Esophagus squamous epithelium (tissue), 5 donors: ENCODE measurements around the gene MBP. TPM values are rescaled to one million over a fixed set of nuclear protein-coding genes. Genes with fewer than 3 reads are reported as not detected.

Experiments
- DNase-seq: peaks from one replicate; lab custom pipeline; 2025; lab: John Stamatoyannopoulos, UW
- H3K27ac ChIP-seq, 4 donors: fragments of 200-600 bp; sonication (generic); one replicate each; pipeline ENCODE4 v1.5.1; 2016 to 2019; ENCODE audit warnings: mild to moderate bottlenecking in 1 of 4
- H3K27me3 ChIP-seq, 4 donors: fragments of 200-600 bp; sonication (generic); 1 replicate in 3 of 4; 2 replicates in 1 of 4; pipeline versions ENCODE4 v1.5.1 to v1.6.0; 2017 to 2021; ENCODE audit warnings: antibody characterized with exemption in 1 of 4
- H3K36me3 ChIP-seq, 3 donors: fragments of 200-600 bp; sonication (generic); one replicate each; pipeline ENCODE4 v1.5.1; 2016 to 2019
- H3K4me1 ChIP-seq, 3 donors: fragments of 200-600 bp; sonication (generic); one replicate each; pipeline ENCODE4 v1.5.1; 2017 to 2019
- H3K4me3 ChIP-seq, 4 donors: fragments of 200-600 bp; sonication (generic); 1 replicate in 3 of 4; 2 replicates in 1 of 4; pipeline ENCODE4 v1.5.1; 2016 to 2019; ENCODE audit warnings: mild to moderate bottlenecking in 2 of 4, moderate library complexity in 1 of 4
- H3K9me3 ChIP-seq, 3 donors: fragments of 200-600 bp; sonication (generic); one replicate each; pipeline ENCODE4 v1.5.1; 2016 to 2019
- POLR2A ChIP-seq, 4 donors: fragments of 450-650 bp; IDR thresholded peaks; one replicate each; pipeline ENCODE4 v1.6.1; 2017; ENCODE audit warnings: antibody characterized with exemption in 4 of 4, mild to moderate bottlenecking in 4 of 4, moderate library complexity in 3 of 4
- WGBS, 2 donors: methylation state at CpG; one replicate each; pipeline ENCODE4 v1.1.5; 2018; 5-methylcytosine and 5-hydroxymethylcytosine counted together
- intact Hi-C: fragments of 100-400 bp; cut with DNase I; formaldehyde crosslinking; loops from one replicate; pipeline ENCODE4 v1.15.0; 2022
- total RNA-seq, 4 donors: library from RNA; depleted of rRNA; stranded (reverse); fragments of >200 nt; gene quantifications; one replicate each; pipeline ENCODE4 v1.1.0, GENCODE V29; 2016
- TF ChIP-seq, protein P1 (sequence below), 6 experiments: fragments of 450-650 bp in 4 of 6; fragments of 200-600 bp in 2 of 6; sonication (generic) in 2 of 6; IDR thresholded peaks; one replicate each; pipeline ENCODE4 v1.5.1; 2016 to 2019; ENCODE audit warnings: antibody characterized with exemption in 6 of 6, mild to moderate bottlenecking in 4 of 6, moderate library complexity in 4 of 6
- donor health status: DM: yes; HTN: yes; CAD: no.

MBP gene
- total RNA-seq, 4 donors from 2014 or later = 21.9 to 38.9 (median 25.2) TPM

- 77 to 84% methylated on average over 14 of the region's 18 CpGs for WGBS, 2 donors
- DNase-seq = no peak
- intact Hi-C loops = no loop called here
- no peak overlapping the region for H3K4me3 ChIP-seq
- no peak for TF ChIP-seq POLR2A (IDR thresholded peaks at IDR 0.05)
- TF ChIP-seq, protein P1, sequence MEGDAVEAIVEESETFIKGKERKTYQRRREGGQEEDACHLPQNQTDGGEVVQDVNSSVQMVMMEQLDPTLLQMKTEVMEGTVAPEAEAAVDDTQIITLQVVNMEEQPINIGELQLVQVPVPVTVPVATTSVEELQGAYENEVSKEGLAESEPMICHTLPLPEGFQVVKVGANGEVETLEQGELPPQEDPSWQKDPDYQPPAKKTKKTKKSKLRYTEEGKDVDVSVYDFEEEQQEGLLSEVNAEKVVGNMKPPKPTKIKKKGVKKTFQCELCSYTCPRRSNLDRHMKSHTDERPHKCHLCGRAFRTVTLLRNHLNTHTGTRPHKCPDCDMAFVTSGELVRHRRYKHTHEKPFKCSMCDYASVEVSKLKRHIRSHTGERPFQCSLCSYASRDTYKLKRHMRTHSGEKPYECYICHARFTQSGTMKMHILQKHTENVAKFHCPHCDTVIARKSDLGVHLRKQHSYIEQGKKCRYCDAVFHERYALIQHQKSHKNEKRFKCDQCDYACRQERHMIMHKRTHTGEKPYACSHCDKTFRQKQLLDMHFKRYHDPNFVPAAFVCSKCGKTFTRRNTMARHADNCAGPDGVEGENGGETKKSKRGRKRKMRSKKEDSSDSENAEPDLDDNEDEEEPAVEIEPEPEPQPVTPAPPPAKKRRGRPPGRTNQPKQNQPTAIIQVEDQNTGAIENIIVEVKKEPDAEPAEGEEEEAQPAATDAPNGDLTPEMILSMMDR (IDR thresholded peaks at IDR 0.05) = no peak
- H3K36me3 ChIP-seq = peaks cover 0 to 71% (median 9%) of the 10 kb centered on the region in 3 donors
- no peaks in the 10 kb centered on the region for H3K9me3 ChIP-seq
- H3K27ac ChIP-seq = peak overlapping the region in 3 of 4 donors; percentile 19 to 65 (median 43)
- no peaks in the 10 kb centered on the region for H3K27me3 ChIP-seq
- peaks cover 0 to 19% (median 6%) of the 10 kb centered on the region in 3 donors for H3K4me1 ChIP-seq
These were observed 118.6 kb downstream of the MBP start for GRCh38 chr18:77013811-77014521.

DNA sequence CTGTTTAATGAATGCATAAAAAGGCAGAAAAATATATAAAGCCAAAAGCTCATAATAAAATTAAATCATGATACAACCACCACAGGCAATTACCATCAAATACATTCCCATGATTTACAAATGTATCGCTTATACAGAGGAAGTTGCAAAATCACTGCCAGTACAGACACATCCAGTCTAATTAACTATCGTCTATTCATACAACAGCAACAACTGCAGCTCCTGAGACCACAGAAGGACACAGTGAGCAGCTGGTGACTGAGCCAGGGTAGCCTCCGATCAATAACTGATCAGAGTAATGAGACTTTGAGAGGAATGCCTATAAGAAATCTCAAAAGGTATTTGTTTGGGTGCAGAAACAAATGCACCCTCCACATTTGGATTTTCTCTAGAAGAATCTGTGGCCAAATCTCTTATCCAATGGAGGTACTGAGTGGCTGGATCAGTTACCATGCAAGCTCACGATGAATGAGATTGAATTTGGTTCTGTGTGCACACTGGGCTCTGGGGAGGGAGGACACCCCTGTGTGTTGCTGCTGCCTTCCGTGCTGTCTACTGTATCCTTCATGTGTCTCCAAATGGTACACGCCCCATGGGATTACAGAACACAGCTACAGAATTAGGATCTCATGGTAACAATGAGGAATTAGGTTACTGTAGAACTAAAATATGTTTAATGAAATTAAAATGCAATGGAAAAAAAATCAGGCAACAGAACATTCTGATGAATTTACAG, 119.6 kb downstream of the MBP start:
- peaks cover 0 to 19% (median 6%) of the 10 kb centered on the region in 3 donors for H3K4me1 ChIP-seq
- peak overlapping the region in 1 of 4 donors; percentile 19 for H3K27ac ChIP-seq
- H3K9me3 ChIP-seq = no peaks in the 10 kb centered on the region
- TF ChIP-seq, protein P1 (IDR thresholded peaks at IDR 0.05) = no peak
- TF ChIP-seq POLR2A (IDR thresholded peaks at IDR 0.05) = no peak
- no peaks in the 10 kb centered on the region for H3K27me3 ChIP-seq
- 57 to 71% methylated on average over 6 of the region's 6 CpGs for WGBS, 2 donors
- intact Hi-C loops = no loop called here
- DNase-seq = no peak
- H3K36me3 ChIP-seq = peaks cover 0 to 76% (median 9%) of the 10 kb centered on the region in 3 donors
- H3K4me3 ChIP-seq = no peak overlapping the region

DNA sequence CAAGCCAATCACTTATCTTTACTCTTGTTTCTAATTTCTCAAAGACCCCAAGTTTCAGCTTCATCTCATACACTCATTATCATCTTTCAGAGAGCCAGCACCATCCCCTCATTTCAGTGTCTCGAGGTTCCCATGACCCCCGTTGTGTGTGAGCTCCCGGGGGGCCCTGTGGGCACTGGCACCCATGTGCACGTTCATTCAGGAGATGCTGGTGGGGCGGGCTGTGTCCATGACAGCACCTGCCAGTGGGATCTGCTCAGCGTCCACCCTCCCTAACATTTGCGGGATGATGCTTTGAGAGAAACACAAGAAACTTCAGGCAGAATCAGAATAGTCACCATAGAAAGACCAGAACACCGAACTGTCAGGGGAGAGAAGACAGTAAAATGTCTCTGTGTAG, 120.5 kb downstream of the MBP start:
- Histone ChIP-seq H3K9me3 (no peaks in the 10 kb centered on the region), H3K27ac (no peak overlapping the region), H3K4me3 (no peak overlapping the region), H3K36me3 (peaks cover 0 to 70% (median 9%) of the 10 kb centered on the region in 3 donors), H3K4me1 (peaks cover 0 to 19% (median 6%) of the 10 kb centered on the region in 3 donors), H3K27me3 (no peaks in the 10 kb centered on the region)
- DNase-seq = no peak
- no peak for TF ChIP-seq POLR2A (IDR thresholded peaks at IDR 0.05)
- TF ChIP-seq, protein P1 (IDR thresholded peaks at IDR 0.05) = no peak
- 78 to 89% methylated on average over 4 to 6 of the region's 8 CpGs for WGBS, 2 donors
- intact Hi-C loops = no loop called here

DNA sequence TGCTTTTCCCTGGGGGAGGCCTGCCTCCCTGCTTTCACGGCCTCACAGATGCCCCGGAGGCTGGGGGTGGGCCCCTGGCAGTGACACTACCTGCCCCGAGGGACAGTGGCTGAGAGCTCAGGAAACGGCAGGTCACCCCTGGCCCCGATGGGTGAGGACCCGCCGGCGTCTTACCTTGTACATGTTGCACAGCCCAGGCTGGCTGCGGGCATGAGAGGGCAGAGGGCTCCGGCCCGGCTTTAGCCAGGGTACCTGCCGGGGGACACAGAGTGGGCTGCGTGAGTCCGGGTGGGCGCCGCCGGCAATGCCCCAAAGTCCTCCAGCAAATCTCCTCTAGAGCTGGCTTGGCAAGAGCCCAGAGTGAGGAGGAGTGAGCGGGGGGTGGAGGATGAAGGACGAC, 122.9 kb downstream of the MBP start:
- Histone ChIP-seq H3K4me3 (no peak overlapping the region), H3K4me1 (peaks cover 0 to 25% (median 6%) of the 10 kb centered on the region in 3 donors), H3K36me3 (peaks cover 0 to 46% (median 0%) of the 10 kb centered on the region in 3 donors), H3K27me3 (no peaks in the 10 kb centered on the region), H3K27ac (no peak overlapping the region), H3K9me3 (no peaks in the 10 kb centered on the region)
- TF ChIP-seq, protein P1 (IDR thresholded peaks at IDR 0.05) = no peak
- TF ChIP-seq POLR2A (IDR thresholded peaks at IDR 0.05) = no peak
- intact Hi-C loops = loop anchor here (10.0 kb wide), 1 partner anchor 125 kb away; the partner anchor contains the start of gene MBP
- 82 to 96% methylated on average over 6 to 13 of the region's 19 CpGs for WGBS, 2 donors
- no peak for DNase-seq
